Heart right ventricle (tissue), 16 donors: ENCODE data around the gene TIGIT. TPM values are rescaled to one million over a fixed set of nuclear protein-coding genes. Genes with fewer than 3 reads are reported as not detected.

Experiments used
- ATAC-seq, 8 donors: fragments of 200-7000 bp; cut with Tn5 transposase; one replicate each; pipeline ENCODE4 v1.9.1; 2020; ENCODE audit warnings: mild to moderate bottlenecking in 8 of 8, moderate library complexity in 8 of 8, moderate number of reproducible peaks in 1 of 8
- DNase-seq, 2 donors: peaks; one replicate each; pipeline ENCODE4 v3.0.0-alpha.2; 2020
- H3K27ac ChIP-seq, 10 donors: fragments of 200-600 bp; sonication (generic) in 2 of 10; one replicate each; pipeline versions ENCODE4 v1.5.0 to v1.8.0; 2020 to 2022; ENCODE audit warnings: mild to moderate bottlenecking in 3 of 10
- H3K27me3 ChIP-seq, 7 donors: fragments of 200-600 bp; one replicate each; pipeline ENCODE4 v1.8.0; 2021 to 2022; ENCODE audit warnings: mild to moderate bottlenecking in 2 of 7
- H3K36me3 ChIP-seq, 9 donors: fragments of 200-600 bp; sonication (generic) in 1 of 9; one replicate each; pipeline versions ENCODE4 v1.5.0 to v1.8.0; 2020 to 2022; ENCODE audit warnings: mild to moderate bottlenecking in 2 of 9
- H3K4me1 ChIP-seq, 9 donors: fragments of 200-600 bp; sonication (generic) in 1 of 9; one replicate each; pipeline versions ENCODE4 v1.5.0 to v1.8.0; 2020 to 2022; ENCODE audit warnings: mild to moderate bottlenecking in 4 of 9
- H3K4me3 ChIP-seq, 10 donors: fragments of 200-600 bp; sonication (generic) in 2 of 10; one replicate each; pipeline versions ENCODE4 v1.5.0 to v1.8.0; 2020 to 2022; ENCODE audit warnings: mild to moderate bottlenecking in 7 of 10, moderate library complexity in 2 of 10
- H3K9me3 ChIP-seq, 11 donors: fragments of 200-600 bp in 10 of 11; sonication (generic) in 2 of 11; one replicate each; pipeline versions ENCODE4 v1.5.0 to v1.8.0; 2013 to 2022; ENCODE audit warnings: mild to moderate bottlenecking in 2 of 11, control low read depth in 1 of 11, moderate library complexity in 1 of 11
- WGBS, 2 donors: extraction: QIAGEN DNeasy Blood & Tissue Kit; methylation state at CpG; one replicate each; pipeline ENCODE4 v1.1.7; 2013; ENCODE audit warnings: inconsistent platforms in 1 of 2; 5-methylcytosine and 5-hydroxymethylcytosine counted together
- intact Hi-C, 10 donors: fragments of 100-400 bp; cut with DNase I; formaldehyde crosslinking; loops; one replicate each; pipeline versions ENCODE4 v1.11.1 to v1.14.2; 2022
- long read RNA-seq, 3 donors: library from polyadenylated mRNA; unstranded; transcript quantifications; one replicate each; pipeline ENCODE4 v2.0.0, GENCODE V29; 2020 to 2021
- polyA plus RNA-seq, 2 donors: library from polyadenylated mRNA; stranded (reverse); fragments of 200-250 nt; gene quantifications; one replicate each; pipeline ENCODE4 v1.2.3, GENCODE V29; 2013
- total RNA-seq, 10 donors: library from RNA; stranded (reverse); fragmentation: NEBNext Ultra II Directional in 3 of 10; extraction: Animal tissue kit (Norgen Biotek cat#: 25700) in 3 of 10; gene quantifications; one replicate each; pipeline versions ENCODE4 v1.2.1 to v1.2.4, GENCODE V29; 2021 to 2023
- TF ChIP-seq, protein P1 (sequence below), 9 donors: fragments of 200-600 bp; sonication (generic) in 2 of 9; IDR thresholded peaks; one replicate each; pipeline versions ENCODE4 v1.5.0 to v1.8.0; 2021 to 2022; ENCODE audit warnings: antibody characterized with exemption in 9 of 9, mild to moderate bottlenecking in 5 of 9, moderate library complexity in 1 of 9
- donor health status: Arrhythmogenic right ventricular cardiomyopathy.
- donor health status: ischemic (EF 13 %, LVEDD 7.1; RV severe dilation, severe dysfunction).
- donor health status: healthy with polysubstance abuse.
- donor health status: DM: no; HTN: yes; CAD: no.
- donor health status: DM: no; HTN: no; CAD: no.
- donor health status: ischemic (EF 25% LVEDD 6.9; RV normal size, moderate dysfunction).
- donor health status: ischemic (EF 25% LVEDD 5.7; RV mildly dilated, moderate dysfunction).
- donor health status: healthy.
- donor health status: DM: yes; HTN: yes; CAD: no.
- donor health status: Ischemic cardiomyopathy.
- donor health status: ischemic (EF 35%, LVEDD 5.7; RV mildly dilated, moderate dysfunction).
- donor health status: nonischemic (EF 11% LVEDD 7.7; RV severe dilation, severe dysfunction).
- donor health status: DM: yes; HTN: yes; CAD: no.
- donor health status: PGD.
- donor health status: ischemic (EF 29% LVEDD 5.4; RV normal size, mild dysfunction).
- donor health status: nonischemic (EF 23%, LVEDD 6.1; RV moderate dilation, normal function).

TIGIT gene
- total RNA-seq = 1 to 10 TPM in 1 of 10 donors, under 1 TPM in 5, not detected in 4; 0.07 to 2.5 (median 0.41) TPM
- under 1 TPM in 1 of 2 donors, not detected in 1; 0.14 TPM for polyA plus RNA-seq
- long read RNA-seq, donor 1 = 0 reads
- long read RNA-seq, donor 2 = 0 reads
- long read RNA-seq, donor 3 = 0 reads

DNA sequence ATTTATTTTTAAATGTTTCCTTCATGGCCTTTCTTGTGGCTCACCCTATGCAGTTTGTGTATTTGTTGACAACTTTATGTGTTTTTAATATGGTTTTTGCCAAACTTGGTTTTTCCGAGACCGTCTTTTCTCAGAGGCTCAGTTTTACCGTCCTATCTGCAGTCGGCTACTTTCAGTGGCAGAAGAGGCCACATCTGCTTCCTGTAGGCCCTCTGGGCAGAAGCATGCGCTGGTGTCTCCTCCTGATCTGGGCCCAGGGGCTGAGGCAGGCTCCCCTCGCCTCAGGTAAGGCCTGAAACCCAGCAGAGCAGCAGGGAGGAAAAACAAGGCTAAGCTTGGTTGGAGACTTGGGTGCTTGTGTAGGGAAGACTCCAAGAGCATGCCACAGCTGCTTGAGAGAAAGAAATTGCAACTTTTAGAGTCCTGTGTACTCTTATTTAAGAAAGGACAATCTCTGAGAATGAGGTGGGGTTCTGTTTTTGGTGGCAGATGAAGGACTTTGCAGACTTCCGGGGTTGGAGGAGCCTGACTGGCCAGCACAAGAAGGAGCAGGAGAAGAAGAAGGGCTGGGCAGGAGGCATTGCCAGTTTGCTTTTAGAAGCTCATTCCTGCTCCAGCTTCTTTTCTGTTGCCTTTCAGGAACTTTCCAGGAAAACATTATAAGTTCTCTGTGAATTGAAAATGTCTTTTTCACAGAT lies at the start of gene TIGIT:
Gene TIGIT (plus strand): TSS at position 191 of the 698 bp plus-strand sequence. CDS start 34 bp downstream, at position 225.
- peak within 1 kb of the TSS in 1 of 10 donors; percentile 26 for H3K4me3 ChIP-seq
- ATAC-seq (no peak), DNase-seq (no peak)
- 94 to 98% methylated on average over 7 of the region's 7 CpGs for WGBS, 2 donors
- peak within 1 kb of the TSS in 1 of 10 donors; percentile 82 for H3K27ac ChIP-seq
- no peaks in the 10 kb centered on the region for H3K36me3 ChIP-seq
- H3K4me1 ChIP-seq = peaks cover 0 to 9% (median 0%) of the 10 kb centered on the region in 9 donors
- H3K27me3 ChIP-seq = no peaks in the 10 kb centered on the region
- no peaks in the 10 kb centered on the region for H3K9me3 ChIP-seq
- TF ChIP-seq, protein P1, sequence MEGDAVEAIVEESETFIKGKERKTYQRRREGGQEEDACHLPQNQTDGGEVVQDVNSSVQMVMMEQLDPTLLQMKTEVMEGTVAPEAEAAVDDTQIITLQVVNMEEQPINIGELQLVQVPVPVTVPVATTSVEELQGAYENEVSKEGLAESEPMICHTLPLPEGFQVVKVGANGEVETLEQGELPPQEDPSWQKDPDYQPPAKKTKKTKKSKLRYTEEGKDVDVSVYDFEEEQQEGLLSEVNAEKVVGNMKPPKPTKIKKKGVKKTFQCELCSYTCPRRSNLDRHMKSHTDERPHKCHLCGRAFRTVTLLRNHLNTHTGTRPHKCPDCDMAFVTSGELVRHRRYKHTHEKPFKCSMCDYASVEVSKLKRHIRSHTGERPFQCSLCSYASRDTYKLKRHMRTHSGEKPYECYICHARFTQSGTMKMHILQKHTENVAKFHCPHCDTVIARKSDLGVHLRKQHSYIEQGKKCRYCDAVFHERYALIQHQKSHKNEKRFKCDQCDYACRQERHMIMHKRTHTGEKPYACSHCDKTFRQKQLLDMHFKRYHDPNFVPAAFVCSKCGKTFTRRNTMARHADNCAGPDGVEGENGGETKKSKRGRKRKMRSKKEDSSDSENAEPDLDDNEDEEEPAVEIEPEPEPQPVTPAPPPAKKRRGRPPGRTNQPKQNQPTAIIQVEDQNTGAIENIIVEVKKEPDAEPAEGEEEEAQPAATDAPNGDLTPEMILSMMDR (IDR thresholded peaks at IDR 0.05) = no peak
- intact Hi-C loops = loop anchor here in 5 of 10 donors (5.0 to 10.0 kb wide), 2 partner anchors 137 to 139 kb away; no protein-coding TSS in a partner anchor

- WGBS, 2 donors = 64 to 75% methylated on average over 1 of the region's 1 CpG
- Histone ChIP-seq H3K36me3 (no peaks in the 10 kb centered on the region), H3K9me3 (peaks cover 0 to 5% (median 0%) of the 10 kb centered on the region in 11 donors), H3K27me3 (no peaks in the 10 kb centered on the region), H3K4me1 (no peaks in the 10 kb centered on the region), H3K4me3 (no peak overlapping the region), H3K27ac (no peak overlapping the region)
- DNase-seq = no peak
- intact Hi-C loops = no loop called here
- ATAC-seq = no peak
- TF ChIP-seq, protein P1 (IDR thresholded peaks at IDR 0.05) = no peak
These were observed 40.9 kb upstream of the TIGIT start for GRCh38 chr3:114252954-114253353.

- Histone ChIP-seq H3K27me3 (no peaks in the 10 kb centered on the region), H3K4me1 (no peaks in the 10 kb centered on the region), H3K36me3 (no peaks in the 10 kb centered on the region), H3K27ac (no peak overlapping the region), H3K4me3 (no peak overlapping the region), H3K9me3 (peaks cover 0 to 11% (median 4%) of the 10 kb centered on the region in 11 donors)
- 70 to 81% methylated on average over 1 of the region's 1 CpG for whole genome bisulfite sequencing, 2 donors
- DNase-seq (no peak), ATAC-seq (no peak)
- intact Hi-C loops = no loop called here
- TF ChIP-seq, protein P1 (IDR thresholded peaks at IDR 0.05) = no peak
These were observed 40.3 kb upstream of the TIGIT start for GRCh38 chr3:114253505-114253904.

GRCh38 chr3:114259566-114259965 lies 34.3 kb upstream of the TIGIT start:
- no peaks in the 10 kb centered on the region for H3K36me3 ChIP-seq
- no peak overlapping the region for H3K4me3 ChIP-seq
- WGBS, 2 donors = 83 to 87% methylated on average over 1 of the region's 1 CpG
- H3K9me3 ChIP-seq = peaks cover 0 to 34% (median 6%) of the 10 kb centered on the region in 11 donors
- H3K27ac ChIP-seq = no peak overlapping the region
- DNase-seq (no peak), ATAC-seq (no peak)
- no peaks in the 10 kb centered on the region for H3K4me1 ChIP-seq
- TF ChIP-seq, protein P1 (IDR thresholded peaks at IDR 0.05) = no peak
- intact Hi-C loops = no loop called here
- H3K27me3 ChIP-seq = no peaks in the 10 kb centered on the region
